Left cardiac atrium (tissue), 4 donors: ENCODE results near the gene DHPS. TPM values are rescaled to one million over a fixed set of nuclear protein-coding genes. Genes with fewer than 3 reads are reported as not detected.
"Not testable (repeated sequence)": the region's sequence is repeated elsewhere in the genome, so short reads cannot be mapped to it uniquely, and the experiment has no call there.

Experiments used
- ATAC-seq, 2 donors: fragments of 200-7000 bp; cut with Tn5 transposase; one replicate each; pipeline ENCODE4 v1.9.1; 2020; ENCODE audit warnings: mild to moderate bottlenecking in 2 of 2, moderate library complexity in 2 of 2
- DNase-seq: peaks from one replicate; pipeline ENCODE4 v3.0.0-alpha.2; 2020
- intact Hi-C, 2 donors: fragments of 100-400 bp; cut with DNase I; formaldehyde crosslinking; loops; one replicate each; pipeline versions ENCODE4 v1.14.1 to v1.15.1; 2022 to 2023
- total RNA-seq, 2 donors: library from RNA; stranded (reverse); fragmentation: NEBNext Ultra II Directional; extraction: Animal tissue kit (Norgen Biotek cat#: 25700); gene quantifications; one replicate each; pipeline ENCODE4 v1.2.1, GENCODE V29; 2021
- donor health status: DM: no; HTN: yes; CAD: no.
- donor health status: DM: no; HTN: yes; CAD: no; lungs with severe emphysema.
- donor health status: DM: yes; HTN: yes; CAD: no.
- donor health status: Dilated cardiomyopathy.

DHPS gene
- total RNA-seq, 2 donors from 2014 or later, result 38.4 to 51.9 TPM

GRCh38 chr19:12656899-12657571, 24.6 kb downstream of the DHPS start:
- DNase-seq, result no peak
- peak; percentile 12 to 56 for ATAC-seq
- intact Hi-C loops, result no loop called here

GRCh38 chr19:12655546-12655945, 26.1 kb downstream of the DHPS start:
- ATAC-seq, result no peak
- intact Hi-C loops, result no loop called here
- DNase-seq, result no peak

GRCh38 chr19:12652219-12652618, 29.5 kb downstream of the DHPS start:
- intact Hi-C loops, result no loop called here
- DNase-seq (no peak), ATAC-seq (no peak)

- ATAC-seq (no peak), DNase-seq (no peak)
- intact Hi-C loops, result no loop called here
These were observed 31.7 kb downstream of the DHPS start for GRCh38 chr19:12649941-12650340.

GRCh38 chr19:12648088-12648487, 33.6 kb downstream of the DHPS start:
- ATAC-seq, result peak; percentile 61 to 72
- DNase-seq, result no peak
- intact Hi-C loops, result no loop called here

GRCh38 chr19:12647490-12648071, 34.1 kb downstream of the DHPS start:
- ATAC-seq, result peak; percentile 95
- DNase-seq, result peak; percentile 75

GRCh38 chr19:12647047-12647446, 34.6 kb downstream of the DHPS start:
- no peak for ATAC-seq
- intact Hi-C loops, result no loop called here
- no peak for DNase-seq

More at GRCh38 chr19:12647490-12648071, 34.1 kb downstream of the DHPS start:
- intact Hi-C loops, result no loop called here

- intact Hi-C loops, result no loop called here
- ATAC-seq (no peak), DNase-seq (no peak)
These were observed 35.1 kb downstream of the DHPS start for GRCh38 chr19:12646551-12646950.

GRCh38 chr19:12643716-12644115, 38.0 kb downstream of the DHPS start:
- intact Hi-C loops, DNase-seq, ATAC-seq: not testable (repeated sequence)

- DNase-seq (no peak), ATAC-seq (no peak)
- intact Hi-C loops, result no loop called here
These were observed 39.2 kb downstream of the DHPS start for GRCh38 chr19:12642506-12642905.

GRCh38 chr19:12641456-12641855, 40.2 kb downstream of the DHPS start:
- no peak for ATAC-seq
- DNase-seq, result no peak
- intact Hi-C loops, result no loop called here

GRCh38 chr19:12639901-12640613, 41.6 kb downstream of the DHPS start:
- intact Hi-C loops, result no loop called here
- peak; percentile 89 for DNase-seq
- ATAC-seq, result peak; percentile 92 to 94

GRCh38 chr19:12638611-12639182, 43.0 kb downstream of the DHPS start:
- DNase-seq, result no peak

GRCh38 chr19:12636631-12637030, 45.0 kb downstream of the DHPS start:
- ATAC-seq, result no peak
- DNase-seq, result no peak
- intact Hi-C loops, result no loop called here

More at GRCh38 chr19:12638611-12639182, 43.0 kb downstream of the DHPS start:
- ATAC-seq, result no peak
- intact Hi-C loops, result no loop called here

GRCh38 chr19:12629215-12629614, 52.5 kb downstream of the DHPS start:
- no peak for ATAC-seq

GRCh38 chr19:12628040-12629022, 53.3 kb downstream of the DHPS start:
- intact Hi-C loops, result no loop called here
- ATAC-seq, result no peak

More at GRCh38 chr19:12629215-12629614, 52.5 kb downstream of the DHPS start:
- no peak for DNase-seq
- intact Hi-C loops, result no loop called here

GRCh38 chr19:12626958-12627357, 54.7 kb downstream of the DHPS start:
- intact Hi-C loops, result no loop called here
- DNase-seq (no peak), ATAC-seq (no peak)

More at GRCh38 chr19:12628040-12629022, 53.3 kb downstream of the DHPS start:
- DNase-seq, result no peak
